ENCODE results near the gene NDUFAF7.

DNA sequence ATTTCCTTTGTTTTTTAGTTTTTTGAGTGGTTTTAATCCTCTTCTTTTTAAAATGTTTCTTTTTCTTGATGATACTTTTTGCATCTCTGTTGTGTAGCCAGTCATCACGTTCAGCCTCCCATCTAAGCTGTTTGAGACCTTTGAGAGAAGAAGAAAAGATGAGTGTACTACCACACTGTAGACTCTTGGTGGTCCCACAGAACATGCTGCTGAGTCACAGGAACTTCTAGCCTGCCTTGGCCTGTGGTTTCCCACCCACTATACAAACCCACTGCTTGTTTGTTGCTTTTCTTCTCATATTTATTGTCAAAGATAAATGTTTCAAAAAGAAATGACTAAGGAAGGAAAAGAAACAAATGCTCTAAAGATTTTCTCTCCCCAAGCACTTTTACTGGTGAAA is 29.7 kb upstream of the NDUFAF7 start:
- TF ChIP-seq, protein P1, sequence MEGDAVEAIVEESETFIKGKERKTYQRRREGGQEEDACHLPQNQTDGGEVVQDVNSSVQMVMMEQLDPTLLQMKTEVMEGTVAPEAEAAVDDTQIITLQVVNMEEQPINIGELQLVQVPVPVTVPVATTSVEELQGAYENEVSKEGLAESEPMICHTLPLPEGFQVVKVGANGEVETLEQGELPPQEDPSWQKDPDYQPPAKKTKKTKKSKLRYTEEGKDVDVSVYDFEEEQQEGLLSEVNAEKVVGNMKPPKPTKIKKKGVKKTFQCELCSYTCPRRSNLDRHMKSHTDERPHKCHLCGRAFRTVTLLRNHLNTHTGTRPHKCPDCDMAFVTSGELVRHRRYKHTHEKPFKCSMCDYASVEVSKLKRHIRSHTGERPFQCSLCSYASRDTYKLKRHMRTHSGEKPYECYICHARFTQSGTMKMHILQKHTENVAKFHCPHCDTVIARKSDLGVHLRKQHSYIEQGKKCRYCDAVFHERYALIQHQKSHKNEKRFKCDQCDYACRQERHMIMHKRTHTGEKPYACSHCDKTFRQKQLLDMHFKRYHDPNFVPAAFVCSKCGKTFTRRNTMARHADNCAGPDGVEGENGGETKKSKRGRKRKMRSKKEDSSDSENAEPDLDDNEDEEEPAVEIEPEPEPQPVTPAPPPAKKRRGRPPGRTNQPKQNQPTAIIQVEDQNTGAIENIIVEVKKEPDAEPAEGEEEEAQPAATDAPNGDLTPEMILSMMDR (IDR thresholded peaks at IDR 0.05): no peak
- no peak for TF ChIP-seq SIN3A (IDR thresholded peaks at IDR 0.05; ENCODE audit: borderline replicate concordance, low read depth, low read length)
- no peak for TF ChIP-seq REST (IDR thresholded peaks at IDR 0.05; ENCODE audit: low read depth, low read length)

Data from SK-N-SH (cell line).